GM21381 (cell line): Measurements from ENCODE around the gene TRIM47.
"Not testable (repeated sequence)": the region's sequence is repeated elsewhere in the genome, so short reads cannot be mapped to it uniquely, and the experiment has no call there.

Experiments
- ATAC-seq: cut with Tn5 transposase; IDR thresholded peaks from one replicate; pipeline ENCODE4 v1.9.1; 2021; ENCODE audit warnings: mild to moderate bottlenecking, moderate library complexity; ENCODE audit not compliant: unreplicated experiment

TRIM47 gene

DNA sequence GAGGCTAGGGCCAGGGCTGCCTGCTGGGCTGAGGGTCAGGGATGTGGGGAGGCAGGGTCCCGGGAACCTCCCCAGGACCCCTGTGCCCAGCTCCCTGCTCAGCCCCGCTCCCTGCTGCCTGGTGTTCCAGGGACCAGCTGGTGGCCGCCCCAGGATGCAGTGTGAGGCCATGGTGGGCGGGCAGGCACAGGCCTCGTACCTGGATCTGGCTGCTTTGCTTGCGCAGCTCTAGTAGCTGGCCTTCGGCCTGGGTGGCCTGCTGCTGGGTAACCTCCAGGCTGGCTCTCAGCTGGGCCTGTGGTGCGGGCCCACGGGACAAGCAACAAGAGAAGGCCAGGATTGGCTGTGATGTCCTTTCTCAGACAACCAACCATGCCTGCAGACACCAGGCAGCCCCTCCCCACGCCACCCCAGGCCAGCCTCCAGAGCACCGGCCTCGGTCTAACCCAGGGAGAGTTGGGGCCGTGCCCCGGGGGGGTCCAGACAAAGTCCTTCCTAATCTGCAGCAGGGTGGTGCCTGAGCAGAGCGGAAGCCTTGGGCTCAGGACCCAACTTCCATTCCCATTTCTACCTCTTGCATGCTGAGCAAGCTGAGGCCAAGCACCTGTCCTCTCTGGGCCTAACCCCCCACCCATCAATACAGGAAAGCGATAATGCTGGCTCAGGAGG lies 14.3 kb upstream of the TRIM47 start:
- no peak for ATAC-seq

DNA sequence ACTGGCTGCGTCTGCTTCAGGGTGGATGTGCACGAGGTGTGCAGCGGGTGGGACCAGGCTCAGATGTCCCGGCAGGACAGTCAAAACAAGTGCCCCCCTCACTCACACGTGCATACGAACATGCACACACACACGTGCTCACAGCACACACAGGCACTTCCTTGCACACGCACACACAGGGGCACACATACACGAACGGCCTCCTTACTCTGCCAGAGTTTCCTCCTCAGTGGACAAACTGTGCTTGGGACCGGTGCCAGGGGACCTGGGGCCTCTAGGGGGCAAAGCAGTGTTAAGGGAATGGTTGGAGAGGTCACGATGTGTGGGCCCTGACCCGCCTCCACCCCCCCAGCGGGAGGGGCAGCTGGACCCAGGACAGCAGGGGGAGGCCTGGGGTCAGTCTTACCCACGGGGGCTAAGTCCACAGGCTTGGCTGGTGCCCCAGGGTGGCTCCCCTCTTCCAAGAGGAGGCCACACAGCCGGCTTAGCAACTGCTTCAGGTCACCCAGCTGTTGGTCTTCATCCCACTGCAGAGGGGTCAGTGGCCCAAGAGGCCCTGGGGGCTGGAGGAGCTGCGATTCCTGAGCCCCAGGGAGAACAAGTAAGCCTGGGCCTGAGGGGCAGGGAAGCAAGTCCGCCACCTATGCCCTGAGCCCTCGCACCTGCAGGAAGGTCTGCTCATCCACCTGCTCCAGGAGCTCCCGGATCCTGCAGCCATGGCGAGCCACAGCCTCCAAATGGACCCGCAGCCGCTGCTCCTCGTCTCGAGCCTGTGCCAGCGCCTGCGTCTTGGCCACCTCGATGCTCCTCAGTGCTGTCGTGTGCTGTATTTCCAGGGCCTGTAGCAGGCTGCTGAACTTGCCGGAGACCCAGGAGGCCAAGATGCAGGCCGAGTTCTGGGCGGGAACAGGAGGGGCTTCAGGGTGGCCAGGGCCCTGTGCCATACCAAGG lies 13.5 kb upstream of the TRIM47 start:
- no peak for ATAC-seq

DNA sequence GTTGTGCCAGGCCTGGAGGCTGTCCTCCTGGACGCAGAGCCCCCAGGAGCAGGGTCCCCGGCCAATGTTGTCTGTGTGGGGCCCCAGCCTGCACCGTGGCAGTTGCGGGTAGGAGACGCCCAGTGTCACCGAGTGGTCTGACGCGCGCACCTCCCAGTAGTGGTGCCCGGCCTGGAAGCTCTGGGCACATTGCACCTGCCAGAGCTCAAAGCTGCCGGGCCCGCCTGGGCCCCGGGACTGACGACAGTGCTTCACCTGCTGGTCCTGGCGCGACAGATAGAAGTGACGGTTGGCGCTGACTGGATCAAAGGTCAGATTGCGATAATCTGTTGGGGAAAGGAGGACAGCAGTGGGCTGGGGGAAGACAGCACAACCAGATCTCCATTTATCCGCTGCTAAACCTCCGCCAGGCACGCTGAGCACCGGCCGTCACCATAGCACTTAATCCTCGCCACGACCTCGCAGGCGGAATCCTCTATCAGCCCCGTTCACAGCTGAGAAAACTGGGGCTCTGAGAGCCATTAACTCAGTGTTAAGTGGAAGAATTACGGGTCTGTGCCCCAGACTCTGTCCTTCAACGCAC lies 12.7 kb upstream of the TRIM47 start:
- no peak for ATAC-seq

DNA sequence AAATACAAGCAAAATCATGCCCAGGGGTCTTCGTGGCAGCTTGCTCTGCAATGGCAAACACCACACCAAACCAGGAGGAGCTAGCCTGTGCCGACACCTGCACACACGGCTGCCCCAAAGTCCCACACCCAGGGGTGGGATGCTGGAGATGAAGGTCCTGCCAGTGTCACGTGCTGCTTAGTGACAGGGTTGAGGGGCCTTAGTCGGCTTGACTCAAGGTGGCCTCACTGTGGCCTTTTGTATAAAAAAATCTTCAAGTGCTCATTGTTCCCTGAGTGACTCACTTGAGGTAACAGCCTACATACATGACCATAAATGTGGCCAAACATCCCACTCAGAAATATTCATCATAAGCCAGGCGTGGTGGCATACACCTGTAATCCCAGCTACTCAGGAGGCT lies 11.1 kb upstream of the TRIM47 start:
- ATAC-seq = no peak

DNA sequence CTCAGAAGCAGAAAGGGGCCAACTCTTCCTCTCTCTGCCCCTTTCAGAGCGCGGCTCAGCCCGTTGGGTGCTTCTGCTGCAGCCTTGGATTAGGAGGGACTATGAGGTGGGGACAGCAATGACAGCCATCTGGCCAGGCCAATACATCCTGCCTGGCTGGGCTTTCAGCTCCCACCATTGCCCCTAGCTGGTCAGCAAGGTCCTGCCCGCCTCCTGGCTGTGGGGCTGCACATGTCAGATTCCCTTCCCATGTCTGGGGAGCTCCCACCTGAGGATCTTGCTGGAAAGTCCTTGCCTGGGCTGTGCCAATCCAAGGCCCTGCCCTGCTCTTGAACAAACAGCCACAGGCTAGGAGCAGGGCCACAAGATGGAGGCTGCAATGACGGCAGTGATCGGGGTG lies 10.1 kb upstream of the TRIM47 start:
- ATAC-seq = no peak

DNA sequence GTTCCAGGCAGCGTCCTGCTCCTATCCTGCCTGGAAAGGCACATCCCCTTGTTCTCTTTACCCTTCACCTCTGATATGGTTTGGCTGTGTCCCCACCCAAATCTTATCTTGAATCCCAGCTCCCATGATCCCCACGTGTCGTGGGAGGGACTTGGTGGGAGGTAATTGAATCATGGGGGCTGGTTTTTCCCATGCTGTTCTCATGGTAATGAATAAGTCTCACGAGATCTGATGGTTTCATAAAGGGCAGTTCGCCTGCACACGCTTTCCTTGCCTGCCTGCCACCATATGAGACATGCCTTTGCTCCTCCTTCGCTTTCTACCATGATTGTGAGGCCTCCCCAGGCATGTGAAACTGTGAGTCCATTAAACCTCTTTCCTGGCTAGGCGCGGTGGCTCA lies 7.5 kb upstream of the TRIM47 start:
- not testable (repeated sequence) for ATAC-seq

DNA sequence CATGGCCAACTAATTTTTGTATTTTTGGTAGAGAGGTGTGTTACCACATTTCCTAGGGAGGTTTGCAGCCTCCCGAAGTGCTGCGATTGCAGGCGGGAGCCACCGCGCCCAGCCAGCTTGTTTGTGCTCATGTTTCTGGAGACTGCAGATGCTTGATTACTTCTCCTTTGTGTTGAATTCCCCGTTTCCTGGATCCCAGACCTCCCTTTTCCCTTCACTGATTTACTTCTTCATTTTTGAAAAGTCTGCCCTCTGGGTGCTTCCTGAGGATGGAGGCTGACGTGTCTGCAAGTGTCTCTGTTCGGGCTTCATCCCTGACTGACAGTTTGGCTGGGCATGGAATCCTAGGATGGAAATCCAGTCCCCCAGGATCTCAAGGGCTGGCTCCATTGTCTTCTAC lies 7.0 kb upstream of the TRIM47 start:
- ATAC-seq = no peak

DNA sequence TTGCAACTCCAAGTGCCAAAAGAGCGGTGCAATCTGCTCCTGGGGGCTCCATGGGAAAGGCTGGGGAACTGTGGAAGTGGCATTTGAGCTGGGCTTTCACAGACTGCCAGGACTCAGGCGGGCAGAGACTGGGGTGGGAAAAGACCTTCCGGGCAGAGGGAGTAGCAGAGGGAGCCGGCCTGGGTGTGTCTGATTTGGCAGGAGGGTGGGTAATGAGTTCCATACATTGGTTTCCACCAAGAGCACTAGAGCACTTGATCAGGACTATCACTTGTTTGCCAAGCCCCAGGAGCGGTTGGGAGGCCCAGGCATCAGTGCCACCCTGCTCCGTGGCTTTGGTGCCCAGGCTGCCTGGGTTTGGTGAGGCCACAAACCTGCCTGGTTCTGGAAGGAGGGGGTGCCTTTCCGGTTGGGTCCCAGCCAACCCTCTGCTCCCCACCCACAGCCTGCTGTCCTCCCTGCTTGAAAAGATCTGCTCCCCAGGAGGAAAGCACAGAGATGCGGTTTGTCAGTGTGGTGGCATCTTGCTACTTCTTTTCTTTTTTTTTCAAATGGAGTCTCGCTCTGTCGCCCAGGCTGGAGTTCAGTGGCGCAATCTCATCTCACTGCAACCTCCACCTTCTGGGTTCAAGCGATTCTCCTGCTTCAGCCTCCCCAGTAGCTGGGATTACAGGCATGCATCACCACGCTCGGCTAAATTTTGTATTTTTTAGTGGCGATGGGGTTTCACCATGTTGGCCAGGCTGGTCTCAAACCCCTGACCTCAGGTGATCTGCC lies 3.5 kb upstream of the TRIM47 start:
- no peak for ATAC-seq

DNA sequence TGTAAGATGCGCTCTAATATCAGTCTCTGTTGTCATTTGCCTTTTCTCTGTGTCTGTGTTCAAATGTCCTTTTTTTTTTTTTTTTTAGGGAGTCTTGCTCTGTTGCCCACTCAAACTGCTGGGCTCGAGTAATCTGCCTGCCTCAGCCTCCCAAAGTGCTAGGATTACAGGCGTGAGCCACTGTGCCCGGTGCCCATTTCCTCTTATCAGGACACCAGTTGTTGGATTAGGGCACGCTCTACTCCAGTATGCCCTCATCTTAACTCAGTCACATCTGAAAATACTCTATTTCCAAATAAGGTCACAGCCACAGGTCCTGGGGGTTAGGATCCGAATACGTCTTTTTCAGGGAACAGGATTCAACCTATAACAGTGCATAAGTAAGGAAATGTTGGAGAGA lies 1.9 kb upstream of the TRIM47 start:
- no peak for ATAC-seq

DNA sequence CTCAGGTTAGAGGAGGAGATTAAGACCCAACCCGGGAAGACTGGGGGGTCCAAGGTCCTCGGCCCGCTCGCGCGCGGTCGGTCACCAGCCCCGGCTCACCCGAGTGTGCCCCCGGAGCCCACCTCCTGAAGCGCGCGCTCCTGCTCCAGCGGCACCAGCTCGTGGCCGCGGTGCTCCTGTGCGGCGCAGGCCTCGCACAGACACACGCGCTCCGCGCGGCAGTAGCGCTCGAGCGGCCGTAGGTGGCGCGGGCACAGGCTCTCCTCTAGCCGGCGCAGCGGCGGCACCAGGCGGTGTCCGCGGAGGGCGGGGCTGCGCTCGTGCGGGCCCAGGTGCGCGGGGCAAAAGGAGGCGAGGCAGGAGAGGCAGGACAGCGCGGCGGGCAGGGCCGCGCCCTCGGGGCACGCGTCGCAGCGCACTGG lies 618 bp downstream of the TRIM47 start:
- peak; percentile 56 for ATAC-seq

DNA sequence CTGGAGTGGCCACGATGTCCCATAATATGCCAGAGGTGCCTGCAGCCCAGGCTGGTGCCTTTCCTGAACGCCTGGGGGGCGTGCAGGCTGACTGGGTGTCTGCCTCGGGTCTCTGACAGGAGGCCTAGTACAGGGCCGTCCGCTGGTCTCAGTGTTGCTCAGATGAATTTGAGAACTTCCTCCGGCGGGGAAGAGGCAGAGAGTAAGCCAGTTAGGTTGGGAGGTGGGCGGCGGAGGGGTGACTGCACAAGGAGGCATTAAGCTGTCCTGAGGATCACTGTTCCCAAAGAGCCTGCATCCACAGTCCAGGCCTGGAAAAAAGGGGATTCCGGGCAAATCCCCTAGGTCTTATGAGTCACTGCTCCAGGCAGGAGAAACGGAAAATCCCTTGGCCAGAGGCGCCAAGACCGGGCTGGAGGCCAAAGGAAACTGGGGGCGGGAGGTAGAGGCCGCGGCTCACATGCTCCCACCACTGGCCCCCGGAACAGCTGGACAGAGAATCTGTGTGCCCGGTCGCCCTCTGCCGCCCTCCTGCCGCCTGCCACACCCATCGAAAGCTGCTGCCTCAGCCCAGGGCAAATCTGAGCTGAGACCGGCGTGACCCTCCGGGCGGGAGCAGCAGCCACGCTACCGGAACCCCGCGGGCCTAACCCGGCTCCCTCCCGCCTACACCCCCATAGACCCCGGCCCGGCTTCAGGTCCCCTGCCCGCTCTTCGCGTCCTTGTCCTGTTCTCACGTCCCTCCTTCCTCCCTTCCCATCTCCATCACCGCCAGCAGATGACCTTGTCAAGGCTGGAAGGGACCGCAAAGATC lies 1.2 kb downstream of the TRIM47 start:
- ATAC-seq = no peak

DNA sequence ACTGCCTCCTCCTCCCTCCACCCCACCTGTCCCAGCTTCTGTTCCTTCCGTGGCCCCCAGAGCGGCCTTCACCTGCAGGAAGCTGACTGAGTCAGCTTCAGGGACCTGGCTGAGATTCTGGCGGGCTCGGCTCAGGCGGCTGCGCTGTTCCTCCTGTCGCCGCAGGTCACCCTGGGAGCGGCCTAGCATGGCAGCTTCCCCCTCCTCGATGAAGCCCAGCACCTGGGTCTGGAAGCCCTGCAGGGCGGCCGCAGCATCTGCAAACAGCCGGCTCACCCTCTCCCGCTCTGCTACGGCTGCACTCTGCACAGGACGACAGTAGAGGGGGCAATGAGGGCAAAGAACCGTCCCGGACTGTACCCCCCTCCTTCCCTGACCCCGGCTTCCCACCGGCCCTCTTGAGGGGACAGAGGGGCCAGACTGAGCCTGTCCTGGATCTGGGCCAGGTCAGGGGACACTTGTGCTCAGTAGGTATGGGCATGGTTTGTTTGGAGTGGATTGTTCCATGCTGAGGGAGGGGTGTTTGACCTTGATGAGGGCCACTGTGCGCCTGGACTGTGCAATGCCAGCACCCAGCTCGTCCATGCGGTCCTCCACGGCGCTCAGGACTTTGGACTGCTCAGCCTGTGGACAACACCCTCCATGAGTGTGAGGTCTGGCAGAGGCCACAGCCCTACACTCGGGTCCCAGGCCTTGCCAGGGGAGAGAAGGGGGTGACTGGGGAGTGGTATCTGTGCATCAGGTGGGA lies 2.0 kb downstream of the TRIM47 start:
- ATAC-seq = no peak

DNA sequence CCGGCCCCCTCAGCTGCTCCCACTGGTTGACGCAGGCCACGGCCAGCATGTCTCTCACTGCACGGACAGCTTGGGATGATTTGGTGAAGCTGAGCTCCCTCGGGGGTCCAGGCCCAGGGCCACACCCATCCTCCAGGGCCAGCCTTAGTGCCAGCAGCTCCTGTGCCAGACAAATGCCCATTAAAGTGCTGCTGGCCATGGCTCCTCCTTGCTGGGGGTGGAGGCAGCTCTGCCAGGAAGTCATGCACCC lies 2.5 kb downstream of the TRIM47 start:
- no peak for ATAC-seq

DNA sequence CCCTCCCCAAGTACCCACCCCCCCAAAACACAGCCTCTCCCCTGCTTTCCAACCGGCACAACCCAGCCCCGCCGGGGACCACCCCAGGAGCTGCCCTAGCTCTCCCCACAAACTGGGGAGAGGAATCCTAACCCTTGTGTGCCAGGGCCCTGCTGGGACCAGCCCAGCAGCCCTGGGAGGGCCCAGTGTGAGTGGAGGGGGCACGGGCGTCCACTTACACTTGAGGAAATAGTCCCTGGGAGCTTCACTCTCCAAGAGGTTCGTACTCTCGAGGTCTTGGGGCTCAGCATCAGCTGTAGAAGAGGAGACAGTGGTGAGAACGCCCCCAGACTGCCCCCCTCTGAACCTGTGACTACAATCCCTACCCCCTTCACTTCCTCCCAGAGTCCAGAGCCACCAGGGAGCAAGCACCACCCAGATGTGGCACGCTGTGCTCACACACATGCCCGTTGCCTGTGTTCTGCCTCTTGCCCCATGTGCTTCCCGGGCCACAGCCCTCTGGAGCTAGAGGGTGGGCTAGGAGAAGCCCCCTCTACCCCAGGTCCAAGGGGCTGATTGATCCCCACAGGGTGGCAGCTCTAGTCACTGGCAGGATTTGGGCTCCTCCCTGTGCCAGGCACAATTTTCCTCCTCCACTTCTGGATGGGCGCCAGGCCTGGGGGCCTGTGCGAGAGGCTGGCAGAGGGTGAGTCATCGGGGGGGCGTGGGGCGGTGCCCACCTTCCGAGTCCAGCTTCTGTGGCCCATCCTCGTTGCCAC lies 3.0 kb downstream of the TRIM47 start:
- no peak for ATAC-seq

DNA sequence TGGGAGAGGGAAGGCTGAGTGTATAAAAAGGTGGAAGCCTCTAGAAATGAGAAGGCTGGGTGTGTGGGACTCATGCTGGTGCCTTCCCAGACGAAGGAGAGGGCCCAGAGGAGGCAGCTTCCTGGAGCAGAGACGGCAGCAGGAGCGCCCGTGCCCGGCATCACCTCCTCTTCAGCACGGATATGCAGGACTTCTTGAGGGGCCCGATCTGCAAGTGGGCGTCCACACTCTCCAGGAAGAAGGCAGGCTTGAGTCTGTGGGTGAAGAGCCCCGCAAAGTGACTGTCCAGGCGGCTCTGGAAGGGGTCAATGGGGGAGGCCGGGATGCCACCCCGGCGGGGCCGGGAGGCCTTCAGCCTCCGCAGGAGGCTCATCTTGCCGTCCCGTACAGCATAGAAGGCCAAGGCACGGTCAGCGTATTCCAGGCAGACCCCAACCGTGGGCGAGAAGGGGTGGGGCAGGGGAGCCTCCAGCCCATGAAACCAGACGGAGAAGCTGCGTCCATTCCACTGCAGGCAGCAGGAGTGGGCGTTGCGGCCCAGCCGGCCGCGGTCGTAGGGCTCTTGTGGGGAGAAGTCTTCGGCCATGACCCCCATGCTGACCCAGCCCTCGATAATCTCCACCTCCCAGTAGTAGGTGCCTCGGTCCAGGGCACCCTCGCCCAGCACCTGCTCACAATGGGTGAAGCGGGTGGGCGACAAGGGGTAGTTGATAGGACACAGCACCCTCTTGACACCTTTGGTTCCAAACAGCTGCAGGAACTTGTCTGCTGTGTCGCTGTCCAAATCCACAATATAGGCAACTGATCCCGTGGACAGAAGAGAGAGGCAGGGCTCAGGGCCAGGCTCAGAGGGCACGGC lies 3.8 kb downstream of the TRIM47 start:
- no peak for ATAC-seq

DNA sequence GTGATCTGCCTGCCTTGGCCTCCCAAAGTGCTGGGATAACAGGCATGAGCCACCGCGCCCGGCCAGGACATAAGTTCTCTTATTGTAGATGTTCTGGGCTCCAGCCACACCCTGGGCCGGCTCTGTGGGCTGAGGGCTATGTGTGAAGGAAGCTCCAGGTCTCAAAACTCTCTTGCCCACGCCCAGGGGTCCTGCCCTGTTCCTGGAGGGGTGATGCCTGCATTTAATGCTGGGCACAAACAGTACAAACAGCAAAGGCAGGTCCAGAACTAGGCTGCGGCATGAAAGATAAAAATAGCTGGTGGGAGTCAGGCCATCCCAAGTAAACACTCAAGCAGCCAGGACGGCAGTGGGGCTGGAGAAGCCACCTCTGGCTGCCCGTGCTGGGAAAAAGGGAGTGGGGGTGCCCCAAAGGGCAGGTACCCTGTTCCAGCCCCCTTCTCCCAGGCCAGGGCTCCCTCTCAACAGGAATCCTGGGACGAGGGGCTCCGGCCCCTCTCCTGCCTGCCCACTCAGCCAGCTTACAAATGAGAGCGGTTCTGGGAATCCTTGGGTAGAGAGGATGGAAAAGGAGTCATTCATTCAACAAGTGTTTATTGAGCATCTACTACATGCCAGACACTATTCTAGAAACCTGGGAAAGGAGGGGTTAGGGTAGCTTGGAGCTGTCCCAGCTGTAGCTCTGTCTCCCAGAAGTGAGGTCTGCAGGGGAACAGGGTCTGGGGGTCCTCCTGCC lies 4.6 kb downstream of the TRIM47 start:
- ATAC-seq = no peak
